SIG-M5 treated with dmso at 0.1 percent for 504 hours (cell line): ENCODE results near the gene BRCA2.
A peak's percentile ranks its signal among the peaks of the same experiment; 100 is the strongest.

Experiments used
- DNase-seq: peaks from one replicate; lab custom pipeline; 2025; ENCODE audit not compliant: unreplicated experiment; lab: John Stamatoyannopoulos, UW

Gene BRCA2

DNA sequence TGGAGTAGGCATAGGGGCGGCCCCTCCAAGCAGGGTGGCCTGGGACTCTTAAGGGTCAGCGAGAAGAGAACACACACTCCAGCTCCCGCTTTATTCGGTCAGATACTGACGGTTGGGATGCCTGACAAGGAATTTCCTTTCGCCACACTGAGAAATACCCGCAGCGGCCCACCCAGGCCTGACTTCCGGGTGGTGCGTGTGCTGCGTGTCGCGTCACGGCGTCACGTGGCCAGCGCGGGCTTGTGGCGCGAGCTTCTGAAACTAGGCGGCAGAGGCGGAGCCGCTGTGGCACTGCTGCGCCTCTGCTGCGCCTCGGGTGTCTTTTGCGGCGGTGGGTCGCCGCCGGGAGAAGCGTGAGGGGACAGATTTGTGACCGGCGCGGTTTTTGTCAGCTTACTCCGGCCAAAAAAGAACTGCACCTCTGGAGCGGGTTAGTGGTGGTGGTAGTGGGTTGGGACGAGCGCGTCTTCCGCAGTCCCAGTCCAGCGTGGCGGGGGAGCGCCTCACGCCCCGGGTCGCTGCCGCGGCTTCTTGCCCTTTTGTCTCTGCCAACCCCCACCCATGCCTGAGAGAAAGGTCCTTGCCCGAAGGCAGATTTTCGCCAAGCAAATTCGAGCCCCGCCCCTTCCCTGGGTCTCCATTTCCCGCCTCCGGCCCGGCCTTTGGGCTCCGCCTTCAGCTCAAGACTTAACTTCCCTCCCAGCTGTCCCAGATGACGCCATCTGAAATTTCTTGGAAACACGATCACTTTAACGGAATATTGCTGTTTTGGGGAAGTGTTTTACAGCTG is at the start of gene BRCA2, which contains the start of gene ZAR1L:
TSS of gene BRCA2 (plus strand) at position 271 of the 790 bp plus-strand sequence. CDS start 953 bp downstream, outside the sequence.
TSS of gene ZAR1L (minus strand) at position 126 of the 790 bp plus-strand sequence. CDS start 3,438 bp downstream, outside the sequence.
- peak; percentile 93 for DNase-seq

DNA sequence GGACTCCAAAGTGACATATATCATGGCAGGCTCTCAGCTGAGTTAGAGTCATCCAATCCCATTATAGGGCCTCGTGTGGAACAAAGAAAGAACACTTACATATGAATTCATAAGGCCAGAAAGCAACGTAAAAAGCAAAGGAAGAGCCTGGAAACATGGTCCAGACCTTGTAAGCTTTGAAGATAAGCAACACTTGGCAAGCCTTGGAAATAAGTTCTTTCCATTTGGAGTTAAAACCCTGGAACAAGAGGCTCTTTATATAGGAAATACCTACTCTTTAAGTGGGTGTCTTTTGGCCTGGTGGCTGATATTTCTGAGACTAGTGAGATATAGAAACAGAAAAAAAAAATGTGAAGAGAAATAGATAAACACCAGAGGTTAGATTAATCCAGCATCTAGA is 49.6 kb upstream of the BRCA2 start:
- no peak for DNase-seq

DNA sequence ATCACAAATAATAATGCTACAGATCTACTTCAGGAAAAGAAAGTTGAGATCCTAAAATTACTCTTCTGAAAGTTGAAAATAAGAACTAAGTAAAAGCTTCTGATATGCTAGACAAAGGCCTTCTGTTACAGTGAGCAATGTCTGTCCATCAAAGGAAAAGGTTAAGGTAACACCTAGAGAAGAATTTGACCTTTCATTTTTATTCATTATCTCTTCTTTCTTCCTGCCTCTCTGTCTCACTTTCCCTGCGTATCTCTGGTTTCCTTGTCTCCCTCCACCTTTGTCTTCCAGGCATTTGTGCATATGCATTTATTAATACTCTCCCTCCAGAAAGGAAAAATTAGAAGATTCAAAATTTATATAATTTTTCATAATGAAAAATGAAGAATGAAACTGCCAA is 49.2 kb upstream of the BRCA2 start:
- DNase-seq, result no peak

DNA sequence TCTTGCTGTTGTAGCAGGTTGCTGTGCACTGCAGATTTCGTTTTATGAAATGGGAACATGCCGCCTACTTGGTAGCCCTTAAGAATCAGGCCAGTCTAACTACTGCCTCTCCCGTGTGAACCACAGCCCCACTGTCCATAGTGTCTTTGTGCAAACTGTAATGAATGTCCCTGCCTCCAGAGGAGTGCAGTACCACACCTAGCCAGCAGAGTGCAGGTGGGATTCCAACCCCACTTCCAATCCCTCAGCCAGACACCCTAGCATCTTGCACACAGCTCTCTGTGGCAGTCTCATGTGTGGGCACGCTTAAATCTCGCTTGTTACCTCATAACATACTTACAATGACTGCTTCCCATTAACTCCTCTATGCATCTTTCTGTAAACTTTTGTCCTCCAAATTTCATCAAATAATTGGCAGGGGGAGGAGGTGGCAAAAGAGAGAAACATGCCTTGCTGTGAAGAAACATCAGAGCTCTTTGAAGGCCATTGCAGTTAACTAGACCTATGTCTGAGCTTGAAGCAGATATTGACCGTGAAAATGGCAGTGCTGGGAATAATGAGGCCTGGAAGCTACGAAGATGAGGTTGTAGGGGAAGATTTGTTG is 47.4 kb upstream of the BRCA2 start:
- DNase-seq, result no peak

GRCh38 chr13:32272021-32272683 is 43.2 kb upstream of the BRCA2 start:
- DNase-seq, result no peak

GRCh38 chr13:32277839-32278238 is 37.5 kb upstream of the BRCA2 start:
- no peak for DNase-seq

DNA sequence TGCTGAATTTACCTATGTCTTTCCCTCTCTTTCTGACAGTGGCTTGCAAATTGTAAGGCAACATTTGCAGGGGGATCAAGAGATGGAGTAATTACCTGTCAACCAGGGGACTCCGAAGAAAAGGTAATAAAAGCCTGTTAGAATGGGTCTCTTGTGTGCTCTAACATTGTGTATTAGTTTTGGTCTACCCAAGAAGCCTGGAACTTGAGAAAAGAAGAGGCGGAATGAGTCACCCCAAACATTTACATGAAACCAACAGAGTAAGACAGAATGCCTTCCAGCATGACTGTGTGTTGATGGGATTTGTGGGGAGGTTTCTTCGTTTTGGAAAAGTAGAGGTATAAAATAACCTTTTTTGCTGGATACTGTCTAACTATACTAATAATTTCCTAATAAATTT is 36.9 kb upstream of the BRCA2 start:
- no peak for DNase-seq

- no peak for DNase-seq
Measured at GRCh38 chr13:32281096-32281495, 34.2 kb upstream of the BRCA2 start.

DNA sequence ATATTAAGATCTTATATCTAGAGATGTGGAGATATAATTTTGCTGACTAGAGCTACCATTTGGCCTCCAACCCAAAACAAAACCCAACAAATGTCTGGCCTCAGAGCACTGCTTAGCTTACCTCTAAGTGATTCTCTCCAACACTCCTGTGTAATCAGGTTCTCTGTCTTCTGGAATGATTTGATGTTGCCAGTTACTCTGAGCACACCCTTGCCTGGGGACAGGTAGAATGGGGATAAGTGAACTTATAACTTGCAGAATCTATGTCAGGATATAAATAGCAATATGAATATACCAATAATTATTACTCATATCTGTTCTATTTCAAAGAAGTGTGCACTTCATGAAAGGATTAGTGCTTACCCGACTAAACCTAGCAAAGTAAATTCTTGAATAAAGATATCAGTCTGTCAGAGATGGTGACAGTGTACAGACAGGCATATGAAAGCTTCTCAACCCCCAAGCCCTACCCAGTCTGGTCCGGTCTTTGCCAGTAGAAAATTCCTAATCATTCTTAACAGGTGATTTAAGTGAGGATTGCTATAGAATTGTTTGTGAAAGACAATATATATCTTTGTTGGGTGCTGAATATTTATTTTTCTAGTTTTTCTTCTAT is 33.1 kb upstream of the BRCA2 start:
- no peak for DNase-seq

DNA sequence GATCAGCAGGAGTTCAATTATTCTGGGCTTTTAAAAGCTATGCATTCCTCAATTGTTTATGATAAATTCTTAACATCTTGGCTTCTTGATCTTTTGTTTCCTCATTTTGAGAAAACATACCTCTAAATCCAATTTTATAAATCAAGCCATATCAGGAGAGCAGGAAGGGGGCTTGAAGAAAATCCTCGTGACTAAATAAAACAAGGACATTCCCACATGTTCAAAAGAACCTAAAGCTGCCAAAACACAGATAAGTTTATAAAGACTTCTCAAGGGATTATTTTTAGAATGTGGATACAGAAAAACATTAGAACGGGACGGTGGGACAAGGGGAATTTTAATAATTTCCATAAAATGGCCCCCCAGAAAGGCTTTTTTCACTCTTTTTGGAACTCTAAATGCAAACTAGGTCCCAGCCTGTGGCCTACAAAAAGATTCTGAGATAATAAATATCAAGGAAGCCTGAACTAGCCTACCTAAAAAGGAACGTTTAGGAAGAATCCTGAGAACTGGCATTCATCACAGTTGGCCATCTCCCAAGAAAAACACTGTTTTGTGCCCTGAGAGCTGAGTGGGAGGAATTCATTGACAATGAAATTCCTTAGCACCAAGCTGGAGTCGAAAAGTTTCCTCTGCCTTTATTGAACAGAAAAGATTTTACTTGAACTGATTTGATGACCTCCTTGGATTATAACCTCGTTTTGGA is 30.2 kb upstream of the BRCA2 start:
- DNase-seq, result no peak

DNA sequence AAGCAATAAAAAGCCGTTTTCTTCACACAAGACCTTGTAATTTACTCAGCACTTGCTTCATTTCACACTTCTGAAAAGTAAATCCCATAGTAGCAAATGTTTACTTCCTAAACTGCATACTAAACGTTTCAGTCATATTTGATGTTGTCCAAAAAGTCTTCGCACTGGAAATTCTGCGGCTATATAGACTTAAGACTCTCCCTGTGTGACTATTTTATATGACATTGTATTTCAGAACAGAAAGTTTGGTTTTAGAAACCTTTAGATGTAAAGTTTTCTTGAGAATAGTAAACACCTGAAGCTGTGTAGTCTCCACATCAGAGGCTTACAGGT is 29.7 kb upstream of the BRCA2 start:
- no peak for DNase-seq

DNA sequence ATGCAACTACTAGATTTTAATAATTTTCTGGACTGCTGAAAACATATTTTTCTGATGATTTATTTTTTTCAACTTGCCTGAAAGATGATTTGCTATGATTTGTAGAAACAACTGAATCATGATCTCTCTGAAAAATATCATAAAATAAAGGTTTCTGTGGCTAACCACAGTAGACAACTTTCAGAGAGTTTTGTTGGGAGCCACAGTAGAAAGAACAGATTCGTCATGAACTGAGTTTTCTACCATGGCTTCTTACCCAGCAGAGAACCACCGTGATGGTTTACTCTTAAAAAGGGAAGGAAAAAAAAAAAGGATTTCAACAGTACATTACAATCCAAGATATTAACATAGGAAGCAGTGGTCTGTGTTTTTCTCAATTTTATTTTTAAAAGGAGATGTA is 18.1 kb upstream of the BRCA2 start:
- no peak for DNase-seq

DNA sequence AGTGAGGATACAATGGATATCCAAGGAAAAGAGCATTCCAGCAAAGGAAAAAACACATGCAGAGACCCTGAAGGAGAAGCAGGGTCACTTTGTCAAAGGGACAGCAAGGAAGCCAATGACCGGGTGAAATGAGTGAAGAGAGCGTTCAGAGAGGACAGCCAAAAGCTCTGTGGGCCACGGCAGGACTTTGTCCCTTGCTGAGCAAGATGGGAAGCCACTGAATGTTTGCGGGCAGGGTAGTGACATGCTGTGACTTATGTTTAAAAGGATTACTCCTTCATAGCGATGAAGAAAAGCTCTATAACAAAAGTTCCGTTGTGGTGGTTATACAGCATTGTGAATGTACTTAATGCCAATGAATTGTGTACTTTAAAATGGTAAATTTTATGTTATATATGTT is 16.6 kb upstream of the BRCA2 start:
- DNase-seq, result no peak

DNA sequence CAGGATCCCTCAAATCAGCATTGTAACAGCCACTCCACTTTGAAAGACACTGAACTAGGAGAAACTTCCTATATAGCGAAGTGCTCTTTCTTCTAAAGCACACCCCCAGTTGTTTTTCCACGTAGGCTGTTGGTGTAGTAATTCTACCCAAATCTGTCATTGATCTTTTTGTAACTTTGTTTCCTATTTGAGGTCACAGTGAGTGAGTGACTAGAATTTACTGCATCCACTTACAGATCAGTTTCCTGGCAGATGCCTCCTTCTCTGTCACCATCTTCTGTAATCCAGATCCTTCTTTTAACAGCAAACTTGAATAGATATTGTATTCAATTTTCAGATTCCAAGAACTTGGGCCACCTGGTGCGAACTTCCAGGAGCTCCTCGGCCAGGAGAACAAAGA is 15.4 kb upstream of the BRCA2 start:
- DNase-seq, result no peak

- no peak for DNase-seq
Measured at GRCh38 chr13:32300406-32300805, 14.9 kb upstream of the BRCA2 start.

- DNase-seq, result no peak
Measured at GRCh38 chr13:32300920-32301319, 14.4 kb upstream of the BRCA2 start.

DNA sequence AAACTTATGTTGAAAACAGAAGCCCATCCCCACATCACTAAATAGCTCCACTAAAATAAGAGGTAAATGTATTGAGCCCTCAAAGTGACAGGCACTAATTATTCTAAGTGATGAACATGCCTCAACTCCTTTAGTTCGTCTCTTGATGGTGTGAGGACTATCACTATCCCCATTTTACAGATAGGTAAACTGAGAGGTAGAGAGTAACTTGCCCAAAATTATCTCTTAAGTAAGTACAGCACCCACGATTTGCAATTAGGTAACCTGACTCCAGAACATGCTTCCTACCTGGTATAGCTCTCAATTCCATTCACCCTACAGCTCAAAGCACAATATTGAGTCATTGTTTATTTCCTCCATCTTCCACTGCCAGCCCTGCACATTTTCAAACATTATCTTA is 12.8 kb upstream of the BRCA2 start:
- DNase-seq, result no peak

DNA sequence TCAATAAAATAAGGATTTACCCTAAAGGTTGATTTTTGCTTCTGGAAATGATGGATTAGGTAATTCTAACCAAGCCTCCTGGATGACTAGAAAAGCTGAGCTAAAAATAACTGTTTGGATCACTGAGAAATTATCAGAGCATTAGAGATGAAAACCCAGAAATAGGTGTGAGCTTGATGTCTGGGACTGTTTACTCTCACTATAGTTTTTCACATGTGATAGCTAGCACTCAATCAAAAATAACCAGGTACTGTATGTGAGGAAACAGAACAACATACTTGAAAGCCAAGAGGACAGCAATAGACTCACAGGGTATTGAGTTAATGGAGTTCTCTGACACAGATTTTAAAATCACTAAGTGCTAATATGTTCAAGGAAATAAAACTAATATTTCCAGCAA is 9.7 kb upstream of the BRCA2 start:
- no peak for DNase-seq

- peak; percentile 65 for DNase-seq
Measured at GRCh38 chr13:32309312-32310133, 5.8 kb upstream of the BRCA2 start.

DNA sequence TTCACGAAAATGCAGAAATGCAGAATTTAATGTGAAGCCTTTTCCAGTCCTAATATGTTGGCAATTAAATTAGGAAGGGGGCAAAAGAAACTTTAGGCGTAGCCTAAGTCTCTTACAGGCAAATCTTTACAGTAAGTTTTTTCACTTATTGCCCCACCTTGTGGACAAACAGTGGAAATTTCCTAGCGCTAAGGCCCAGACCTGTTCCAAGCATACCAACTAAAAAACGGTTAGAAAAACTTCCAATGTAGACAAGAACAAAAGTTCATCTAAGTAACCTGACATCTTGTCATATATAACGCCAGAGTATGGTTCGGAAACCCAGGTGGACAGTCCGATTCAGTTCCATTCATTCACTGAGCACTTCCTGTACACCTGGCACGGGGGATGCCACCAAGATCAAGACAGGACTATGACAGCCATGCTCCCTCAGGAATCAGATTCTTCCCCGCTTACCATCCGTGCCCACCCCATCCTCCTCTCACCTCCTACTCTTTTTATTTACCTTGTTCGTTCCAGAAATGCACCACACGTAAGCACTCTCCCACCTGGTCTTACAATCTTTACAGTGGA is 5.1 kb upstream of the BRCA2 start:
- DNase-seq, result peak; percentile 68
